HG03469 (cell line): ENCODE data around the gene SHISAL1.
"Not testable (repeated sequence)": the region's sequence is repeated elsewhere in the genome, so short reads cannot be mapped to it uniquely, and the experiment has no call there.

ENCODE experiments used
- ATAC-seq: cut with Tn5 transposase; IDR thresholded peaks from one replicate; pipeline ENCODE4 v1.9.1; 2021; ENCODE audit warnings: mild to moderate bottlenecking, moderate library complexity, moderate number of reproducible peaks; ENCODE audit not compliant: unreplicated experiment

Gene SHISAL1

GRCh38 chr22:44329179-44329796, 16.5 kb upstream of the SHISAL1 start:
- ATAC-seq: no peak

GRCh38 chr22:44328762-44329161, 16.0 kb upstream of the SHISAL1 start:
- ATAC-seq: no peak

GRCh38 chr22:44328326-44328725, 15.6 kb upstream of the SHISAL1 start:
- ATAC-seq: no peak

GRCh38 chr22:44326491-44326885, 13.7 kb upstream of the SHISAL1 start:
- ATAC-seq: no peak

- ATAC-seq: no peak
These were observed 13.2 kb upstream of the SHISAL1 start for GRCh38 chr22:44325718-44326490.

- ATAC-seq: not testable (repeated sequence)
These were observed 10.5 kb upstream of the SHISAL1 start for GRCh38 chr22:44323140-44323790.

- ATAC-seq: no peak
These were observed 6.9 kb upstream of the SHISAL1 start for GRCh38 chr22:44319685-44320084.

GRCh38 chr22:44318751-44319150, 6.0 kb upstream of the SHISAL1 start:
- ATAC-seq: no peak

GRCh38 chr22:44317886-44318637, 5.3 kb upstream of the SHISAL1 start:
- no peak for ATAC-seq

- no peak for ATAC-seq
These were observed 4.3 kb upstream of the SHISAL1 start for GRCh38 chr22:44317123-44317444.

- no peak for ATAC-seq
These were observed 3.8 kb upstream of the SHISAL1 start for GRCh38 chr22:44316393-44317122.

GRCh38 chr22:44314425-44315067, 1.8 kb upstream of the SHISAL1 start:
- no peak for ATAC-seq

GRCh38 chr22:44313385-44314006, 745 bp upstream of the SHISAL1 start:
- no peak for ATAC-seq

GRCh38 chr22:44311855-44312170, 938 bp downstream of the SHISAL1 start:
- no peak for ATAC-seq

GRCh38 chr22:44311104-44311854, 1.5 kb downstream of the SHISAL1 start:
- no peak for ATAC-seq

GRCh38 chr22:44309647-44310046, 3.1 kb downstream of the SHISAL1 start:
- ATAC-seq: no peak

- no peak for ATAC-seq
These were observed 3.6 kb downstream of the SHISAL1 start for GRCh38 chr22:44309137-44309536.

- ATAC-seq: no peak
These were observed 5.1 kb downstream of the SHISAL1 start for GRCh38 chr22:44307509-44308169.

GRCh38 chr22:44305888-44306287, 6.9 kb downstream of the SHISAL1 start:
- no peak for ATAC-seq
